Caco-2 (cell line): Measurements from ENCODE around the gene TTC7B. TPM values are rescaled to one million over a fixed set of nuclear protein-coding genes. Genes with fewer than 3 reads are reported as not detected.

ENCODE experiments used
- BruUV-seq: library from RNA; stranded (reverse); fragments of 400-500 nt; replicated peaks from 2 replicates; lab custom pipeline; 2021; lab: Mats Ljungman, UMichigan
- CTCF ChIA-PET: fragments of 300-600 bp; sonication (Branson Sonifier 250); formaldehyde crosslinking; loops from one replicate; lab custom pipeline; 2022; ENCODE audit warnings: antibody characterized with exemption; lab: Charles Lee
- POLR2A ChIA-PET: fragments of 300-600 bp; sonication (Branson Sonifier 250); formaldehyde crosslinking; loops from one replicate; lab custom pipeline; 2022; ENCODE audit warnings: antibody characterized with exemption; lab: Charles Lee
- DNase-seq, 2 experiments: peaks; one replicate each; pipeline versions ENCODE4 v3.0.0 to v3.0.0-alpha.2; 2020 to 2022
- H3K27me3 ChIP-seq: replicated peaks from 2 replicates; pipeline ENCODE4 v1.6.0; 2011; ENCODE audit warnings: low read length; ENCODE audit not compliant: control insufficient read depth, insufficient read depth
- H3K36me3 ChIP-seq: 2 replicates; pipeline ENCODE4 v1.5.1; 2011; ENCODE audit warnings: low read length; ENCODE audit not compliant: control insufficient read depth, insufficient read depth
- H3K4me1 ChIP-seq: fragments of 250-450 bp; sonication (Bioruptor Pico); 2 replicates; pipeline ENCODE4 v1.5.1; 2020; ENCODE audit warnings: mild to moderate bottlenecking
- H3K4me3 ChIP-seq: 2 replicates; pipeline ENCODE4 v1.5.1; 2011; ENCODE audit warnings: low read depth, mild to moderate bottlenecking, control low read depth, low read length
- H3K9me3 ChIP-seq: fragments of 250-450 bp; sonication (Bioruptor Pico); 2 replicates; pipeline ENCODE4 v1.5.1; 2020; ENCODE audit warnings: mild to moderate bottlenecking, moderate library complexity
- H3K27ac Mint-ChIP-seq: one replicate; pipeline ENCODE4 v1.8.0; 2022; ENCODE audit warnings: mixed read lengths; ENCODE audit not compliant: unreplicated experiment
- H3K27me3 Mint-ChIP-seq: one replicate; pipeline ENCODE4 v1.8.0; 2022; ENCODE audit warnings: mixed read lengths; ENCODE audit not compliant: insufficient read depth, unreplicated experiment
- H3K36me3 Mint-ChIP-seq: one replicate; pipeline ENCODE4 v1.8.0; 2022; ENCODE audit warnings: mild to moderate bottlenecking, mixed read lengths; ENCODE audit not compliant: insufficient read depth, unreplicated experiment
- H3K4me1 Mint-ChIP-seq: one replicate; pipeline ENCODE4 v1.8.0; 2022; ENCODE audit warnings: low read depth, mixed read lengths; ENCODE audit not compliant: unreplicated experiment
- H3K4me3 Mint-ChIP-seq: one replicate; pipeline ENCODE4 v1.8.0; 2022; ENCODE audit warnings: mild to moderate bottlenecking, moderate library complexity, mixed read lengths; ENCODE audit not compliant: unreplicated experiment
- H3K9me3 Mint-ChIP-seq: one replicate; pipeline ENCODE4 v1.8.0; 2022; ENCODE audit warnings: mixed read lengths; ENCODE audit not compliant: unreplicated experiment
- CTCF ChIP-seq, 2 experiments: fragments of 200-600 bp in 1 of 2; IDR thresholded peaks; 1 replicate in 1 of 2; 2 replicates in 1 of 2; pipeline versions ENCODE4 v1.5.1 to v1.8.0; 2011 to 2022; ENCODE audit warnings: antibody characterized with exemption in 1 of 2, control low read depth in 1 of 2, inconsistent platforms in 1 of 2, low read depth in 1 of 2, low read length in 1 of 2, mild to moderate bottlenecking in 1 of 2, moderate library complexity in 1 of 2; ENCODE audit not compliant: insufficient read depth in 1 of 2, severe bottlenecking in 1 of 2, unreplicated experiment in 1 of 2
- intact Hi-C: fragments of 100-400 bp; cut with micrococcal nuclease; formaldehyde crosslinking; loops from one replicate; pipeline ENCODE4 v1.10.0; 2022; ENCODE audit not compliant: unreplicated experiment
- total RNA-seq: library from RNA; stranded (reverse); gene quantifications from 2 replicates; pipeline ENCODE4 v1.2.3, GENCODE V29; 2022

TTC7B gene
- total RNA-seq, 1 experiment from 2014 or later: 28.5 TPM

DNA sequence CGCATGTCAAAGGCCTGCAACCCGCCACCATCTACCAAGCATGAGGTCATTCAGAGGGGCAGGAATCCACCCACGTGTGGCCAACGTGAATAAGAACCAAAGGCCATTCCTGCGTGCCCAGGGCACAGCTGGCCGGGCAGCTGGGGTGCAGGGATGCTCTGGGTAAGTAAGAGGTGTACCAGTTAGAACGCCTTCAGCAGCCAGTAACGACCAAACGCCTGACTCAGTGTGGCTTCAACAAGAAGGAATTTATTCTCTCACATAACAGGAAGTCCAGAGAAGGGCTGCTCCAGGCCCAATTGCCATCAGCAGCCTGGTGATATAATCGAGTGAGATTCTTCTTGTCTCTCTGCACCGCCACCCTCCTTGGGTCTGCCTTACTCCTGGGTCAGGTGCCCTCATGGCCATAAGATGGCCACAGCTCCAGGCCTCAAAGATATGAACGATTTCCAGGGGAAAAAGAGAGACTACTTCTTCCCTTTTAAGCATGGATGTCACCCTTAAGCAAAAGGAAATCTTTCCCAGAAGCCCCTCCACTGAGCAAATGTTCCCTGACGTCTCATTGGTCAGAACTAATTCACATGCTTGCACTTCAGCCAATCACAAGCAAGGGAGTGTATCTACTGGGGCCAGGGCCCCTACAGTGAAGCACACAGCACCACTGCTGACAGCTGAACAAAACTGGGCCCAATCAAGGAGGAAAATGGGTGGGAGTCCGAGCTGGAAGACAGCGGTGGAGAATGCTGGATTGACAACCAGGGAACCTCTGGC lies 7.3 kb downstream of the TTC7B start:
- Mint-ChIP-seq H3K4me3 (no peak overlapping the region), H3K4me1 (peaks cover under 1% of the 10 kb centered on the region), H3K27ac (no peak overlapping the region), H3K27me3 (no peaks in the 10 kb centered on the region), H3K9me3 (no peaks in the 10 kb centered on the region), H3K36me3 (no peaks in the 10 kb centered on the region)
- no peaks in the 10 kb centered on the region for H3K9me3 ChIP-seq
- no peak for DNase-seq
- no peaks in the 10 kb centered on the region for H3K27me3 ChIP-seq
- no peaks in the 10 kb centered on the region for H3K36me3 ChIP-seq
- ChIA-PET CTCF (no interaction called here), POLR2A (no interaction called here)
- H3K4me3 ChIP-seq: no peak overlapping the region
- no peak for TF ChIP-seq CTCF (IDR thresholded peaks at IDR 0.05; ENCODE audit: insufficient read depth in 1 of 2, low read depth in 1 of 2, low read length in 1 of 2, severe bottlenecking in 1 of 2, unreplicated experiment in 1 of 2)
- BruUV-seq: no TSS peak
- intact Hi-C loops: no loop called here
- H3K4me1 ChIP-seq: no peaks in the 10 kb centered on the region

DNA sequence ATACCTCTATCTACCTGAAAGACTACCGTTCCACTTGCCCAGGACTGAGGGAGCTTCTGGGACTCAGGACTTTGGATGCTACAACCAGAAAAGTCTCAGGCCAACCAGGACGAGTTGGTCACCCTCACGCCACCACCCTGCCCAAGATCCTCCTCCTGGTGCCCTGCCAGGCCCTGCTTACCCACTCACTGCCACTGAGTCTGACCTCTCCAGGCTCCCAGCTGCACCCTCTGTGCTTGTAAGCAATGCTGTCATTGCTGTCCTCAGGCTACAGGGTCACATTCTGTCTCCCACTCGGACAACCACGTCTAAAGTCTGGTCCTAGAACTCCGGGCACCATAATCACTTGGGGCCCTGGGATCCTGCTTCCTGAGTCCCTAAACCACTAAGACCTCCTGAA lies 9.2 kb downstream of the TTC7B start:
- H3K27me3 ChIP-seq: no peaks in the 10 kb centered on the region
- no peaks in the 10 kb centered on the region for H3K9me3 Mint-ChIP-seq
- H3K4me1 ChIP-seq: no peaks in the 10 kb centered on the region
- no peak for TF ChIP-seq CTCF (IDR thresholded peaks at IDR 0.05; ENCODE audit: insufficient read depth in 1 of 2, low read depth in 1 of 2, low read length in 1 of 2, severe bottlenecking in 1 of 2, unreplicated experiment in 1 of 2)
- CTCF ChIA-PET: interaction anchor here (0.9 kb wide), 1 partner anchor 49 kb away, joined by 4 read pairs; no protein-coding TSS in a partner anchor
- POLR2A ChIA-PET: no interaction called here
- no peak for DNase-seq
- H3K4me1 Mint-ChIP-seq: no peaks in the 10 kb centered on the region
- H3K36me3 ChIP-seq: no peaks in the 10 kb centered on the region
- no peaks in the 10 kb centered on the region for H3K9me3 ChIP-seq
- no peak overlapping the region for H3K4me3 Mint-ChIP-seq
- no TSS peak for BruUV-seq
- no peaks in the 10 kb centered on the region for H3K36me3 Mint-ChIP-seq
- intact Hi-C loops: no loop called here
- H3K27me3 Mint-ChIP-seq: no peaks in the 10 kb centered on the region
- no peak overlapping the region for H3K27ac Mint-ChIP-seq
- no peak overlapping the region for H3K4me3 ChIP-seq

- Histone ChIP-seq H3K27me3 (no peaks in the 10 kb centered on the region), H3K9me3 (no peaks in the 10 kb centered on the region), H3K36me3 (no peaks in the 10 kb centered on the region), H3K4me1 (no peaks in the 10 kb centered on the region; the same call in 1 of the 2 replicates), H3K4me3 (no peak overlapping the region)
- no peaks in the 10 kb centered on the region for H3K36me3 Mint-ChIP-seq
- H3K9me3 Mint-ChIP-seq: no peaks in the 10 kb centered on the region
- CTCF ChIA-PET: no interaction called here
- no peak overlapping the region for H3K27ac Mint-ChIP-seq
- DNase-seq: no peak
- peaks cover 6% of the 10 kb centered on the region for H3K4me1 Mint-ChIP-seq
- H3K27me3 Mint-ChIP-seq: no peaks in the 10 kb centered on the region
- POLR2A ChIA-PET: no interaction called here
- intact Hi-C loops: no loop called here
- H3K4me3 Mint-ChIP-seq: no peak overlapping the region
- TF ChIP-seq CTCF (IDR thresholded peaks at IDR 0.05; ENCODE audit: insufficient read depth in 1 of 2, low read depth in 1 of 2, low read length in 1 of 2, severe bottlenecking in 1 of 2, unreplicated experiment in 1 of 2): no peak
- BruUV-seq: no TSS peak
These were observed 10.3 kb downstream of the TTC7B start for GRCh38 chr14:90805662-90806540.
